GM18868 (cell line): ENCODE results near the gene DONSON.

ENCODE experiments used
- ATAC-seq: cut with Tn5 transposase; IDR thresholded peaks from one replicate; pipeline ENCODE4 v1.9.1; 2021; ENCODE audit warnings: mild to moderate bottlenecking, moderate library complexity; ENCODE audit not compliant: unreplicated experiment

Gene DONSON

GRCh38 chr21:33566514-33566913 lies 22.0 kb downstream of the DONSON start:
- ATAC-seq = no peak

- no peak for ATAC-seq
These were observed 26.1 kb downstream of the DONSON start for GRCh38 chr21:33562389-33562788.

- ATAC-seq = no peak
These were observed 27.1 kb downstream of the DONSON start for GRCh38 chr21:33561373-33561772.

GRCh38 chr21:33560965-33561364 lies 27.5 kb downstream of the DONSON start:
- no peak for ATAC-seq

GRCh38 chr21:33559813-33560212 lies 28.7 kb downstream of the DONSON start:
- no peak for ATAC-seq

- no peak for ATAC-seq
These were observed 29.6 kb downstream of the DONSON start for GRCh38 chr21:33558777-33559421.

GRCh38 chr21:33557447-33557846 lies 31.0 kb downstream of the DONSON start:
- no peak for ATAC-seq

- no peak for ATAC-seq
These were observed 33.5 kb downstream of the DONSON start for GRCh38 chr21:33554982-33555344.

GRCh38 chr21:33554236-33554981 lies 34.1 kb downstream of the DONSON start:
- ATAC-seq = no peak

- no peak for ATAC-seq
These were observed 35.4 kb downstream of the DONSON start for GRCh38 chr21:33552999-33553598.

- no peak for ATAC-seq
These were observed 36.1 kb downstream of the DONSON start for GRCh38 chr21:33552093-33552998.

- no peak for ATAC-seq
These were observed 36.8 kb downstream of the DONSON start for GRCh38 chr21:33551664-33552063.

GRCh38 chr21:33550772-33551660 lies 37.5 kb downstream of the DONSON start:
- ATAC-seq = no peak

GRCh38 chr21:33549848-33550771 lies 38.4 kb downstream of the DONSON start:
- ATAC-seq = no peak

- ATAC-seq = no peak
These were observed 42.4 kb downstream of the DONSON start for GRCh38 chr21:33546086-33546485.

- no peak for ATAC-seq
These were observed 43.9 kb downstream of the DONSON start for GRCh38 chr21:33544451-33545195.

- ATAC-seq = no peak
These were observed 44.9 kb downstream of the DONSON start for GRCh38 chr21:33543505-33544129.
